GM12865 (cell line): ENCODE data around the gene USP9Y.

Source experiments
- DNase-seq: peaks from one replicate; pipeline ENCODE4 v3.0.0; 2010; ENCODE audit warnings: low read depth
- H3K4me3 ChIP-seq: 2 replicates; pipeline ENCODE4 v1.5.1; 2011; ENCODE audit warnings: mild to moderate bottlenecking, low read depth, low read length, control low read depth
- TF ChIP-seq, protein P1 (sequence below): IDR thresholded peaks from 2 replicates; pipeline ENCODE4 v1.5.1; 2011; ENCODE audit warnings: low read length, control low read depth, low read depth, inconsistent platforms; ENCODE audit not compliant: insufficient read depth; ENCODE audit errors: missing control alignments

Gene USP9Y

DNA sequence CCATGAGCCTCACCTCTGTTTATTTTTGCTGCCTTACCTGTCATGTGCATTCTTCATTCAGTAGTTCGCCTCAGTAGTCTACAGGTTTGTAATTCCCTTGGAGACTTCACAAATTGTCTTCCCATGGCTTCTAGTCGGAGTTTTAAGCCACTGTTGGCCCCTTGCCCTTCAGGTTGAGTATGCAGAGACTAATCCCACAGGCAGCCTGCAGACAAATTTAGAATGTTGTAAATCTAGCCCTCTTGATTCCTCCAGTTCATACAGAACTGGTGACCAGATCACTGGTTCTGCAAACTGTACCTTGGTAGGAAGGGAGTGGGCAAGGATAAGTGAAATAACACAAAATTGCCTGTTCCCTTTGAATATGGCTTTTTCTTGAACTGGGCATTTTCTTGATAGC lies 33.0 kb downstream of the USP9Y start:
- no peak overlapping the region for H3K4me3 ChIP-seq
- no peak for DNase-seq
- TF ChIP-seq, protein P1, sequence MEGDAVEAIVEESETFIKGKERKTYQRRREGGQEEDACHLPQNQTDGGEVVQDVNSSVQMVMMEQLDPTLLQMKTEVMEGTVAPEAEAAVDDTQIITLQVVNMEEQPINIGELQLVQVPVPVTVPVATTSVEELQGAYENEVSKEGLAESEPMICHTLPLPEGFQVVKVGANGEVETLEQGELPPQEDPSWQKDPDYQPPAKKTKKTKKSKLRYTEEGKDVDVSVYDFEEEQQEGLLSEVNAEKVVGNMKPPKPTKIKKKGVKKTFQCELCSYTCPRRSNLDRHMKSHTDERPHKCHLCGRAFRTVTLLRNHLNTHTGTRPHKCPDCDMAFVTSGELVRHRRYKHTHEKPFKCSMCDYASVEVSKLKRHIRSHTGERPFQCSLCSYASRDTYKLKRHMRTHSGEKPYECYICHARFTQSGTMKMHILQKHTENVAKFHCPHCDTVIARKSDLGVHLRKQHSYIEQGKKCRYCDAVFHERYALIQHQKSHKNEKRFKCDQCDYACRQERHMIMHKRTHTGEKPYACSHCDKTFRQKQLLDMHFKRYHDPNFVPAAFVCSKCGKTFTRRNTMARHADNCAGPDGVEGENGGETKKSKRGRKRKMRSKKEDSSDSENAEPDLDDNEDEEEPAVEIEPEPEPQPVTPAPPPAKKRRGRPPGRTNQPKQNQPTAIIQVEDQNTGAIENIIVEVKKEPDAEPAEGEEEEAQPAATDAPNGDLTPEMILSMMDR, result no peak

DNA sequence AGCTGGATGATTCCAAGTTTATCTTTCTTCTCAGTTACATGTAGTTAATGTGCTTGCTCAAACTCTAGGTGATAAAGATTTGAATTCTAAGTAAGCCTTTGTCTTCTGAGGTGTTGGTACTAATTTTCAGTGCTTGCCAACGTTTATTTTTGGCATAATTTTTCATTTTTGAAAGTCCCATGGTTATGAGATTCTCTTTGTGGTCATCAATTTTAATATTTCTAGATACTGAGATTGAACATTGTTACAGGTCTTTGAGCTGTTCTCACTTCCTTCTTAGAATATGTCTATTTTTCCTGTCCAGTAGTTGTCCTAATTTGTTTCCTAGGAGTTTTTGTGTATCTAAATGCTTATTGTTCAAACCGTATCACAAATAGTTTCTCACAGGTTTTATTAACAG lies 40.4 kb downstream of the USP9Y start:
- H3K4me3 ChIP-seq, result no peak overlapping the region
- TF ChIP-seq, protein P1, result no peak
- DNase-seq, result no peak

DNA sequence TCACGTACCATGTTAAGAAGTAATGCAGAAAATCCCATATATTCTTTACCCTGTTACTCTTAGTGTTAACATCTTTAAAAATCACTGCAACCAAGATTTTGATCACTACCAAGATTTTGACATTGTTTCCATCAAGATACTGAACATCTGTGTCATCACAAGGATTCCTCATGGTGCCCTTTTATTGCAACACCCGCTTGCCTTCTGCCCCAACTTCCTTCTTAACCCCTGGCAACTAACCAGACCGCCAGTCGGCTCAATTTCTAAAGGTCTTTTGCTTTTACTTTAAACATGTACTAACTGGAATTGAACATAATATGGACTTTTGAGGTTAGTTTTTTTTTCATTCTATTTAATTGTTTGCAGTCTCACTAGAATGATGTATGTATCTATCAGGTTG lies 41.7 kb downstream of the USP9Y start:
- DNase-seq, result no peak
- H3K4me3 ChIP-seq, result no peak overlapping the region
- TF ChIP-seq, protein P1, result no peak

DNA sequence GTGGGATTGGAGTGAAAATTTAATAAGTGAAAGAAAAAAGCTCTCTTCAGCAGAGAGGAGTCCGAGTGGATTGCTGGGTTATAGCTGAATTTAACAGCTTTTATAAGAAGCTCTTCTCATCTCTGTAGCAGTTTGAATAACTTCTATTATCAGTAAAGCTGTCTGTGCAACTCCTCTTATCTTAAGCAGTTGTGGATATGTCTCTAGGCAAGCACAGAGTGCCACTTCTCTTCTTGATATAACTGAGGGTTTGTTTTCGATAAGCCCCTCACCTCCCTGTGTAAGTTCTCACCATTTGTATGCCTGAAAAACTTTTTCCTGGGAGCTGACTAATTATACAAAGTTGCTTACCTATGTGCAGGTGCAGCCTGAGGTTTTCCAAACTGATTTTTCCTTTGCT lies 43.1 kb downstream of the USP9Y start:
- no peak overlapping the region for H3K4me3 ChIP-seq
- no peak for DNase-seq
- TF ChIP-seq, protein P1, result no peak

DNA sequence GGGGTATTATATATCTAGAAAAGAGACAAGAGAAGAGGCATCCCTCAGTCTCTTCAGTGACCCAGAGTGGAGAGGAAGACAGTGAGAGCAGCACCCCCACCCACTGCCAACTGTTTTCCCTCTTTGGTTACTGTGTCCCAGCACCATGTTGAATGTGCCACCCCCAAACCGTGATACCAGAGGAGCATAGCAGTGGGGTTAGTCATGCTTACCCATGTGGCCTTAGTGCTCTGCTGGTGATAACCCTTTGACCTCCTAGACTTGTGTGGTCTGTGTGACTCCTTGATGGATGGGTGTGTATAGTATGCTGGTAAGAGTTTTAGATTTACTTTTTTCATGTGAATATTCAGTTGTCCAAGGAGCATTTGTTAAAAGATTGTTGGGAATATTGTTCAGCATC lies 48.3 kb downstream of the USP9Y start:
- TF ChIP-seq, protein P1, result no peak
- DNase-seq, result no peak
- H3K4me3 ChIP-seq, result no peak overlapping the region

DNA sequence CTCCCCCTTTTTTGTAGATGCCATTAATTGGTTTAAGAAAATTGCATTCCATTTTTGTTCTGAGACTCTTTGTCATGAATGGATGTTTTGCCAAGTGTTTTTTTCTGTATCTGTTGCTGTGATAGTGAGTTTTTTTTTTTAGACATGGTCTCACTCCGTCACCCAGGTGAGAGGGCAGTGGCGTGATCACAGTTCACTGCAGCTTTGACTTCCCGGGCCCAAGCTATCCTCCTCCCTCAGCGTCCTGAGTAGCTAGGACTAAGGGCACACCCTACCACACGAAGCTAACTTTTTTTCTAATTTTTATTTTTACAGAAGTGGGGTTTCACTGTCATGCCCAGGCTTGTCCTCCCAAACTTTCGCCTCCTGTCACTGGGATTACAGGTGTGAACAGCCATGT lies 51.8 kb downstream of the USP9Y start:
- TF ChIP-seq, protein P1, result no peak
- H3K4me3 ChIP-seq, result no peak overlapping the region
- DNase-seq, result no peak

DNA sequence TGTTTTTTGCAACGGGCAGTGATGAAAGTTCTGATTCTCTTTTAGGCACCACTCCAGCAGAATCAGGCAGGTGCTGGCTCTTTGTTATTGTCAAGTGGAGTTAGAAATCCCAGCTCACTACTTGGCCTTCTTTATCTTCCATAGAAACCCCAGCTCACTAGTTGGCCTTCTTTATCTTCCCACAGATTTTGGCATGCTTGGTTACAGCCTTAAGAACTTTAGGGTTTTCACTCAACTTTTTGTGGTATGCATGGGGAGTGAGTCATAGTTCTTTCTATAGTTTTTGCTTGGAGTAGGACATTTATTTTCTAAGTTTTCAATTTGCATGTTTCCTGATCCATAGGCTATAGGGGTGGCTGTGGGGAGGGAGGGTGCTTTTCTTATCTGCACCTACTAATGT lies 55.0 kb downstream of the USP9Y start:
- H3K4me3 ChIP-seq, result no peak overlapping the region
- TF ChIP-seq, protein P1, result no peak
- DNase-seq, result no peak
